ENCODE data around the gene MAP3K19. TPM values are rescaled to one million over a fixed set of nuclear protein-coding genes. Genes with fewer than 3 reads are reported as not detected.
"Not testable (repeated sequence)": the region's sequence is repeated elsewhere in the genome, so short reads cannot be mapped to it uniquely, and the experiment has no call there.

Gene MAP3K19
- total RNA-seq, 1 experiment from 2014 or later, result not detected

- intact Hi-C loops (cut with micrococcal nuclease; ENCODE audit: unreplicated experiment), result no loop called here
- TF ChIP-seq SIN3A (IDR thresholded peaks at IDR 0.05; ENCODE audit: borderline replicate concordance, insufficient read depth, low read depth, low read length) (no peak), POLR2AphosphoS5 (IDR thresholded peaks at IDR 0.05; ENCODE audit: low read depth, low read length) (no peak), TCF7L2 (IDR thresholded peaks at IDR 0.05; ENCODE audit: low read depth, low read length) (no peak), REST (IDR thresholded peaks at IDR 0.05; ENCODE audit: insufficient read depth in 1 of 2, low read depth in 2 of 2, low read length in 1 of 2) (no peak)
- H3K36me3 ChIP-seq (ENCODE audit: control insufficient read depth, insufficient read depth, low read length), result no peaks in the 10 kb centered on the region
Observed at GRCh38 chr2:134980639-134981038, 66.6 kb downstream of the MAP3K19 start.

DNA sequence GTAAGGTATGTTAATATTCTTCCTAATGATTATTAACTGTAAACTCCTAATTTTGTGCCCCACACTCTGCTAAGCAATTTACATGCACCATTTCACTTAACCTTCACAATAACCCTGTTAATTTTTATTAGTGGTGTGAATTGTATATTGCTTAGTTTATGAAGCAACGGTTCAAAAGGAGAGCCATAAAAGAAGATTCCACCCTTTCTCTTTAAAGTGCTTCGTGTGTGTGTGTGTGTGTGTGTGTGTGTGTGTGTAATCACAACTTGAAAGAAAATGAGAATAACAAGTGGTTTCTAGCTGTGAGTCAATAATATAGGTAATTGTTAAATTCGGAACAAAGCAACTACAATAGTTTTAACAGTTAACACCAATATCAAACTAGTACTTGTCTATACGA lies 68.0 kb downstream of the MAP3K19 start:
- ATAC-seq (no peak), DNase-seq (ENCODE audit: low read depth, low spot score) (no peak)
- H3K36me3 ChIP-seq (ENCODE audit: control insufficient read depth, insufficient read depth, low read length), result no peaks in the 10 kb centered on the region
- BruUV-seq (replicated peaks), result no TSS peak
- ChIA-PET CTCF (no interaction called here), POLR2A (no interaction called here)
- TF ChIP-seq SIN3A (IDR thresholded peaks at IDR 0.05; ENCODE audit: borderline replicate concordance, insufficient read depth, low read depth, low read length) (no peak), CTCF (IDR thresholded peaks at IDR 0.05) (no peak), POLR2AphosphoS5 (IDR thresholded peaks at IDR 0.05; ENCODE audit: low read depth, low read length) (no peak), TCF7L2 (IDR thresholded peaks at IDR 0.05; ENCODE audit: low read depth, low read length) (no peak), REST (IDR thresholded peaks at IDR 0.05; ENCODE audit: insufficient read depth in 1 of 2, low read depth in 2 of 2, low read length in 1 of 2) (no peak)
- no peak overlapping the region for H3K4me3 ChIP-seq (ENCODE audit: low read depth in 2 of 2, low read length in 2 of 2)
- no peaks in the 10 kb centered on the region for H3K4me1 ChIP-seq (ENCODE audit: control insufficient read depth, insufficient read depth, low read length)
- intact Hi-C loops (cut with micrococcal nuclease; ENCODE audit: unreplicated experiment) (no loop called here), in situ Hi-C loops (cut with HindIII; ENCODE audit: low pct_unique_long_range_greater_than_20kb, low sequenced_read_pairs) (no loop called here)
- H3K27ac ChIP-seq (ENCODE audit: low read length), result no peak overlapping the region
- no peaks in the 10 kb centered on the region for H3K9me3 ChIP-seq (ENCODE audit: control insufficient read depth, insufficient read depth, low read depth, low read length)
- H3K27me3 ChIP-seq (ENCODE audit: control insufficient read depth, insufficient read depth, low read length), result no peaks in the 10 kb centered on the region

More at GRCh38 chr2:134980639-134981038, 66.6 kb downstream of the MAP3K19 start:
- peaks cover under 1% of the 10 kb centered on the region; the same call in 1 of the 2 replicates for H3K27me3 ChIP-seq (ENCODE audit: control insufficient read depth, insufficient read depth, low read length)
- no peak overlapping the region for H3K4me3 ChIP-seq (ENCODE audit: low read depth in 2 of 2, low read length in 2 of 2)
- no peak for ATAC-seq
- no TSS peak for BruUV-seq (replicated peaks)
- POLR2A ChIA-PET, result no interaction called here
- CTCF ChIA-PET, result interaction anchor here (0.6 kb wide), 1 partner anchor 14 kb away, joined by 5 read pairs; no protein-coding TSS in a partner anchor
- in situ Hi-C loops (cut with HindIII; ENCODE audit: low pct_unique_long_range_greater_than_20kb, low sequenced_read_pairs), result no loop called here
- no peak for DNase-seq (ENCODE audit: low read depth, low spot score)
- no peaks in the 10 kb centered on the region for H3K9me3 ChIP-seq (ENCODE audit: control insufficient read depth, insufficient read depth, low read depth, low read length)
- H3K27ac ChIP-seq (ENCODE audit: low read length), result no peak overlapping the region
- H3K4me1 ChIP-seq (ENCODE audit: control insufficient read depth, insufficient read depth, low read length), result no peaks in the 10 kb centered on the region

- H3K4me1 ChIP-seq (ENCODE audit: control insufficient read depth, insufficient read depth, low read length); ATAC-seq; H3K27me3 ChIP-seq (ENCODE audit: control insufficient read depth, insufficient read depth, low read length); DNase-seq (ENCODE audit: low read depth, low spot score); H3K27ac ChIP-seq (ENCODE audit: low read length); H3K36me3 ChIP-seq (ENCODE audit: control insufficient read depth, insufficient read depth, low read length); H3K9me3 ChIP-seq (ENCODE audit: control insufficient read depth, insufficient read depth, low read depth, low read length); BruUV-seq (replicated peaks); CTCF ChIA-PET; in situ Hi-C loops (cut with HindIII; ENCODE audit: low pct_unique_long_range_greater_than_20kb, low sequenced_read_pairs); H3K4me3 ChIP-seq (ENCODE audit: low read depth in 2 of 2, low read length in 2 of 2); intact Hi-C loops (cut with micrococcal nuclease; ENCODE audit: unreplicated experiment); POLR2A ChIA-PET: not testable (repeated sequence)
Observed at GRCh38 chr2:134977104-134977503, 70.1 kb downstream of the MAP3K19 start.

All from Panc1 (cell line).